Measurements from ENCODE around the gene NTRK3.

DNA sequence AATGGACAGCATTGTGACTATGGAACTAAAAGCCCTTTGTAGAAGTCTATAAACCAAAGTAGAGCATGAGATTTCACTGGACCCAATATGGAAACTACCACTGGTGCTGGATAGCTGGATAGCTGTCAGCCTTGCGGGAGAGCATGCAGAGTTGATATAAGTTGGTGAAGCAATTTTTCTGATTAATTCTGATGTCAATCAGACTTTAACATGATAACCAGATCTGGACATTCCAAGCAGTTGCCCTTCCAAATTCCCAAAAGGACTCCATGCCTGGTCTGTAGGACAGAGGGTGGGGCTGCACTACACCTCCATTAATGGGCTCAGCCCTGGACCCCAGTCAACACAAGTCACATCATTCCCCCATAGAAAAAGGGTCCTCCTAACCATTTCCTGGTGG lies 437.8 kb downstream of the NTRK3 start:
- TF ChIP-seq CTCF (IDR thresholded peaks at IDR 0.05; ENCODE audit: low read depth, low read length, poor library complexity, severe bottlenecking) (no peak), EZH2phosphoT487 (IDR thresholded peaks at IDR 0.05; ENCODE audit: borderline replicate concordance, low read length) (no peak)
